HG03575 (cell line): ENCODE measurements around the gene MUTYH.

ENCODE experiments used
- ATAC-seq: cut with Tn5 transposase; IDR thresholded peaks from one replicate; pipeline ENCODE4 v1.9.1; 2021; ENCODE audit not compliant: unreplicated experiment, insufficient number of reproducible peaks, low FRiP score; ENCODE audit errors: extremely low read depth

Gene MUTYH

DNA sequence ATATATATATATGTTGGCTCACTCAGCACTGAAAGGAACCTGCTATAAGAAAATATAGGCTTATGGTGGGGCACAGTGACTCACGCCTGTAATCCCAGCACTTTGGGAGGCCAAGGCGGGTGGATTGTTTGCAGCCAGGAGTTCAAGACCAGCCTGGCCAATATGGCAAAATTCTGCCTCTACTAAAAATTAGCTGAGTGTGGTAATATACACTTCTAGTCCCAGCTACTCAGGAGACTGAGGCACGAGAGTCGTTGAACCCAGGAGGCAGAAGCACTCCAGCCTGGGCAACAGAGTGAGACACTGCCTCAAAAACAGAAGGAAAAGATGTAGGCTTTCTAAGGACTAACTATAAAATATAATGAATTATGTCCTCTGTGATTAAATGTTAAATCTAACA, 14.6 kb upstream of the MUTYH start:
- no peak for ATAC-seq

DNA sequence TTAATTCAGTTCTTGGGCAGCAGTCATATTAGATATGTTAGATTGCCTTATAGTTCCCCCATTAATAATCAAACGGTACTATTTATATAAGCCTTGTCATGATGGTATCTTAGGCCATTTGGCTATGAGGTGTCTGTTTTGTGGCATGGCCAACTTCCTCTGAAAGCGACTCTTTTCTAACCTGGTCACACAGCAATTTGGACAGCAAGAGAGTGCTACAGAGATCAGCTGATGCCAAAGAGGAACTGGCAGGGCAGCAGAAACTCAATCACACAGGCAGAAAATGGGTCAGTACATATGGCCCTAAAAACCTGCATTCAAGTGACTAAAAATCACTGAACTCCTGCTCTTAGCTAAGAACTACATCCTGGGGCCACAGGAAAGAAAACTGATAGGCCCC, 13.4 kb upstream of the MUTYH start:
- no peak for ATAC-seq

GRCh38 chr1:45351508-45351907, 11.3 kb upstream of the MUTYH start:
- no peak for ATAC-seq

GRCh38 chr1:45348966-45349677, 8.9 kb upstream of the MUTYH start:
- ATAC-seq: no peak

DNA sequence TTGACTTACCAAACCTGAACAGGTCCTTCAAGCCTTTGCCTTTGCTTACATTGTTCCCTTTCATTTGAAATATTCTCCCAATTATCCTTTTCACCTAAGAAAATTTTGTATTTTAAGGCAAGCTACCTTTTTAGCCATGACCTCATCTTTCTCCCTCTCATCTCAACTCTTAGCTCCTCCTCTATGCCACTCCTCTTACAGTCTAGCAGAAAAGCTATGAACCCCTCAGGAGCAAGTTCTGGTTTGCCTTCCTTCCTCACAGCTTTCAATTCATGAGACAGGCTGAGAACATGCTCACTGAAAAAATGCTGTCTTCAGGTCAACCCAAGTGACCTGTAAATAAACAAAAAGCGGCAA, 8.3 kb upstream of the MUTYH start:
- ATAC-seq: no peak

DNA sequence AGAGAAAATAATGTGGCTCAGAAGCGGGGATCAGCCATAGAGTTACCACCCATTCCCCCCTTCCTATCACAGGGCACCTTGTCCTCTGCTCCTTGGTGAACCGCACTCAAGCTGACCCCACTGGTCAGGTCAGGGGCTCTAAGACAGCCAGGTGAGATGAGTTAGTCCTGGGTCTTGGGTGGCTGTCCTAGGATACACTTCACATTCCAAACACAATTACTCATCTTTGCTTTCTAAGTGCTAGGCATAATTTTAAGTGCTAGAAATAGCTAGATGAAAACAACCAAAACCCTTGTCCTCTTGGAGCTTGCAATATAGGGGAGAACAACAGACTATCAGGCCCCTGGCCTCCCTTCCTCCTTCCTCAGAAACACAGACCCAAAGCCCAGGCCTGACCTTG, 7.8 kb upstream of the MUTYH start:
- no peak for ATAC-seq

DNA sequence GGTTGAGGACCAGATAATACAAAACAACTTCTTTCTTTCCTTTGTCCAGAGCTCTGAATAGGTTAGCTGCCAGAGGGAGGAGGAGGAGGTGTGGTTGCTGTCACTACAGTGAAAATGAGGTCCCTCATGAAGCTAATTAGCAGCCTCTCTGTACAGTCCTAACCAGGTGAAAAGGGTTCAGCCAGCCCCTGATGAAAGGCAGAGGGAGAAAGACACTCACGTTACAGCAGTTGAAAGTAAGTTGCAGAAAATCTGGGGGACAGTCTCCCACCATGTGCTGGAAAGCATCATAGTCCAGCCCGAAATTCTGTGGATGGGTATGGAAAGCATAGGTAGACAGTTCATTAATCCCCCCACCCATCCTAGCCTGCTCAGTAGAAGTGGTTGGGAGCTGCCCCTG, 6.2 kb upstream of the MUTYH start:
- no peak for ATAC-seq

DNA sequence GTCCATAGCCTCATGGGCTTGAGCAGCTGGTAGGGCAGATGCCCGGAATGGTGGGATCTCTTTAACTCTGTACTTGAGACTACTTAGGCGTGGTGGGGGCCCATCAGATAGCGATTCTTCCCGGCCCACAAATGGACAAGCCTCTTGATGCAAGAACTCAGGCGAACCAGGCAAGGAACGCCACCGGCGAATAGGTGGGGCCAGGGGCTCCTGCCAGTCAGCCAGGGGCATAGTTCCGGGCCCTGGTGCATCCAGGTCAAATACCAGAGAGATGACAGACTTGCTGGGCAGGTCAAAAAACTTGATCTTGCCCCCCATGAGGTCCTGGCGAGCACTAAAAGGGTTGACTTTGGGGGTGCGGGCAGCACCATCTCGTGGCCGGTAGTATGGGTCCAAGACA, 4.8 kb upstream of the MUTYH start:
- no peak for ATAC-seq

GRCh38 chr1:45344499-45344898, 4.3 kb upstream of the MUTYH start:
- ATAC-seq: no peak

DNA sequence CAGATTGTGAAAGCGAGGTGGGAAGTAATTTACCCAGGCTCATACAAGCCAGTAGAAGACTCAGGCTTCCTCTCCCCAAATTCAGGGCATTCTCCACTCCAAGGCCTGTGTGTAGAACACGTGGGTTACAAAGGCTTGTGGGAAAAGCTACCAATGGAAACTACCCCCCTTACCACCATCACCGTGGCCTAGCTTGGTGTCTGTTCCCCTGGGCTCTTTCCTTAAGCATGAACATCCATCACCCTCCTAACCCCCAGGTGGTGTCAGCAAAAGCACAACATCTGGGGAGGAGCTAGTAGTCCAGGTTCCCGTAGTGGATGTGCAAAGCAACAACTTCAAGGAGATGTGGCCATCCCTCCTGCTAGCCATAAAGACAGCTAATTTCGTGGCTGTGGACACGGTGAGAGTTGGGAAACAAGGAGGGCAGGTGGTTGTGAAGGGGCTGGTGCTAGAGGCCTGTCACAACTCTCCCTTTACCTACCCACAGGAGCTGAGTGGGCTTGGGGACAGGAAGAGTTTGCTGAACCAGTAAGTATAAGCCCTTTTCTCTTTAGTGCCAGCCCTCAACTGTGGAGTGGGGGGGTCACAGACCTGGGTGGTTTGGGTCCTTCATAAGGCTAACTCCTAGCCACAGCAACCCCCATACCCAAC, 701 bp upstream of the MUTYH start:
- ATAC-seq: no peak

DNA sequence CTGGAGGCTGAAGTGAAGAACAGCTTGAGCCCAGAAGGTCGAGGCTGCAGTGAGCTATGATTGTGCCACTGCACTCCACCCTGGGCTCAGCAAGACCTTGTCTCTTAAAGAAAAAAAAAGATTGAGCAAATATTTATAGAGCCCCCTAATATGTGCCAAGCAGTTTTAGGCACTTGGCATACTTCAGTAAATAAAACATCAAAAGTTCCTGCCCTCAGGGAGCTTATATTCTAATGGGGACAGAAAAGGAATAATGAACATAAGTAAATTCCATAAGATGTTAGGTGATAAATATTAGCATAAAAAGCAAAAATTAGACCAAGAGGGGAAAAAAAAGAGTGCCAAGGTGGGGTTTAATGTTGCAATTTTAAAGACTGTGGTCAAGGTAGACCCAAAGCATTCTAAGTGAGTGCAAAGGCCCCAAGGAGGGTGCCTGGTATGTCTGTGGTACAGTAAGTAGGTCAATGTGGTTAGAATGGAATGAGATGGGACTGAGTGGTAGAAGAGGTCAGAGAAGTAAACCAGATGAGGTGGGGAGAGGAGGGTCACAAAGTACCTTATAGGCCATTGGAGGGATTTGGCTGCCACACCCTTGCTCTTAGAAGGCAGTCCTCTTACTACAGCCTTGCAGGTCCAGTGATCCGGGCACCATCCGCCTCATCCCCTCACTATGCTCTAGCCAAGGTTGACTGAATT, 2.5 kb downstream of the MUTYH start:
- no peak for ATAC-seq

GRCh38 chr1:45335855-45336324, 4.3 kb downstream of the MUTYH start:
- ATAC-seq: no peak

DNA sequence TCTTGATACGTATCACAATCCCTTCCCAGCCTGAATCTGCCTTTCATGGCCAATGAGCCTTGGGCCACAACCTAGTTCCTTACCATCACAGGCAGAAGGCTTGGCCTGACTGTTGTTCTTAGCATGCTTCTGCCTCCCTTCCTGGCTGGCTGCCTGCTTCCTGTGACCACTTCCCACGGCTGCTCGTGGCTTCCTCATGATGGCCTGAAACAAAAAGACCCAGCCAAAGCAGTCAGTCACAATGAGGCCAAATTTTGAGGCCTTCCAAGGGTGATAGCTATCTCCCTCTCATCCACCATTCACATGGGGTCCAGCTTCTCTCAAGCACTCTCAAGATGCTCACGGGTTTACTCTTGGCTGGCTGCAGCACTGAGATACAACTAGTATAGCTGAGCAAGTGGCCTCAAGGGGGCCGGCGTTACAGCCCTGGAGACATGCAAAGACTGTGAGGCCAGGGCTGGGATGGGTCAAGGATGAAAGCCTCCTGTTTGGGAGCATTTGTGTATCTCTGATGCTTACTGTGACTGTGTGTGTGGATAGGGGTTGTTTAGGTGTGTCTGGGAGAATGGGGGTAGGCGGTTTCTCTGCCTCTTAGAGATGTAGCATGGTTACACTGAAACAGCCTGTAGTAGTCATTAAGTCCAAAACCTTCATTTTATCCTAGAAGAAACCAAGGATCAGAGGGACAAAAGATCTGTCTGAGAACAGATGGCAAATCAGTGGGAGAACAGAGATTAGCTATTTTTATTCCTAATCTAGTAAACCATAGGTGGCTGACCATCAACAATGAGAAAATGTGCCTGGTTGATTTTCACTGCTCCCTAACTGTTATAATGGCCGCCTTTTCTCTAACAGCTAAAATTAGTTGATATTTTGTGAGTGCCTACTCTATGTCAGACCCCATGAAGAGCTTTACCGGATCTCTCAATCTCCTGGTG, 5.7 kb downstream of the MUTYH start:
- ATAC-seq: no peak

- ATAC-seq: no peak
Observed at GRCh38 chr1:45332346-45332720, 7.9 kb downstream of the MUTYH start.

DNA sequence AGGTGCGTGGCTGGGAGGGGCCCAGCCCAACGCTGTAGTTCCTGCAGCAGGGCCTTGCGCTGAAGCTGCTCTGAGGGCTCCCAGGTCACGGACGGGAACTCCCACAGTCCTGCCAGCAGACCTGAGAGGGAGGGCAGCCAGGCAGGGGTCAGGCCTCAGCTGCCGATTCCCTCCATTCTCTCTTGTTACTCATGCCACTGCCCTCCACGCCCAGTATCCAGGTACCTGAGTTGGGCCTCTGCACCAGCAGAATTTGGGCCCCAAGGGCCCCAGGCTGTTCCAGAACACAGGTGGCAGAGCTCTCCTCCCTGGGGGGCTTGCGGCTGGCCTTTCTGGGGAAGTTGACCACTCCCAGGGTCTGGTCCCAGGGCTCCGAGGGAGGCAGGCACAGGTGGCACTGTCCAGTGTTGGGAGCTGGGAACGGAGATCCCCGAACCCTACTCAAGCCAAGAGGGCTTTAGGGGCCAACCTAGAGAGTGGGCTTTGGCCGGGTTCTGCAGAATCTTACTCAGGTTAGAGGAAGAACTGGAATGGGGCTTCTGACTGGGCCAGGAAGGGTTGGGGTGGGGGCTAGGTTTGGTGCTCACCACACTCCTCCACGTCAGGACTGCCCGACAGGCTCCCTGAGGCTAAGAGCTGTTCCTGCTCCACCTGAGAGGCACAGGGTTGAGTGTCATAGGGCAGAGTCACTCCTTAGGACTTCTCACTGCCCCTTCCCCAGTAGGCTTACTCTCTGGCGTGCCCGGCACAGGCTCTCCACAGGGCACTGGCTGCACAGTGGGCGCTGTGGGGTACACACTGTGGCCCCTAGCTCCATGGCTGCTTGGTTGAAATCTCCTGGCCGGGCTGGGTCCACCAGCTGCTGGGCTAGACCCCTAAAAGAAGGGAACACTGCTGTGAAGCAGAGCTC, 8.5 kb downstream of the MUTYH start:
- ATAC-seq: no peak

- ATAC-seq: no peak
Observed at GRCh38 chr1:45329445-45329844, 10.8 kb downstream of the MUTYH start.

DNA sequence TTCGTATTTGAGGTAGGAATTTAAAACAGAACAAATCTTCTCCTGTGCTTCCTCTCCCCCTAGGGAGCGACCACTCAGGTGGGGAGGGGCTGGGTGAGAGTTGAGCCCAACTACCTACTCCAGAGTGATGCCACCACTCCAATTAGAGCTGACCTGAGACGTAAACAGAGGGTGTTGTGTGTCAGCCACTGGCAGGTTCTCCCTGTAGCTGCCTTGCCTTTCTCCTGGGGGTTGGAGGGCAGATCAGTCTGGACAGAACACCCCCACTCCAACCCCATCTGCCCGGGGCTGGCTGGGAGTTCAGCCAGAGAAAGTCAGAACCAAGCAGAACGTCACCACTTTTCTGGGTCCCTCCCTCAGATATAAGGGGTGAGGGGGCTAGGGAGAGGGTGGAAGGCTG, 11.6 kb downstream of the MUTYH start:
- ATAC-seq: no peak
